Heart left ventricle (tissue), 13 donors: ENCODE measurements around the gene TAOK2.

Source experiments
- CTCF ChIP-seq, 12 donors: fragments of 200-600 bp; sonication (generic) in 4 of 12; IDR thresholded peaks; one replicate each; pipeline versions ENCODE4 v1.5.0 to v1.8.0; 2018 to 2022; ENCODE audit warnings: antibody characterized with exemption in 12 of 12, mild to moderate bottlenecking in 5 of 12
- POLR2A ChIP-seq, 2 donors: fragments of 450-650 bp; IDR thresholded peaks; one replicate each; pipeline ENCODE4 v1.6.1; 2017; ENCODE audit warnings: antibody characterized with exemption in 2 of 2, mild to moderate bottlenecking in 2 of 2, moderate library complexity in 2 of 2
- donor health status: ischemic (EF 13 %, LVEDD 7.1; RV severe dilation, severe dysfunction).
- donor health status: DM: no; HTN: yes; CAD: no.
- donor health status: DM: no; HTN: no; CAD: no.
- donor health status: ischemic (EF 25% LVEDD 6.9; RV normal size, moderate dysfunction).
- donor health status: ischemic (EF 25% LVEDD 5.7; RV mildly dilated, moderate dysfunction).
- donor health status: ischemic (EF 35%, LVEDD 5.7; RV mildly dilated, moderate dysfunction).
- donor health status: nonischemic (EF 11% LVEDD 7.7; RV severe dilation, severe dysfunction).
- donor health status: DM: yes; HTN: yes; CAD: no.
- donor health status: PGD.
- donor health status: ischemic (EF 29% LVEDD 5.4; RV normal size, mild dysfunction).
- donor health status: nonischemic (EF 23%, LVEDD 6.1; RV moderate dilation, normal function).

- no peak for TF ChIP-seq CTCF (IDR thresholded peaks at IDR 0.05)
- no peak for TF ChIP-seq POLR2A (IDR thresholded peaks at IDR 0.05)
Observed at GRCh38 chr16:30011714-30012504, 38.2 kb downstream of the TAOK2 start.
